Measurements from ENCODE around the gene POLG.

The POLG gene

GRCh38 chr15:89316504-89316903 lies 18.1 kb downstream of the POLG start:
- no peak overlapping the region for H3K27ac ChIP-seq
- peaks cover 64% of the 10 kb centered on the region for H4K20me1 ChIP-seq
- no peak for TF ChIP-seq Cebpa-rat (IDR thresholded peaks at IDR 0.05)
- H3K27me3 ChIP-seq, result no peaks in the 10 kb centered on the region
- H3K4me2 ChIP-seq, result no peak overlapping the region
- H3K4me1 ChIP-seq, result peaks cover 25% of the 10 kb centered on the region
- H3K9me3 ChIP-seq, result no peaks in the 10 kb centered on the region
- peaks cover 100% of the 10 kb centered on the region for H3K36me3 ChIP-seq
- H3K9ac ChIP-seq, result no peak overlapping the region
- no peak overlapping the region for H3K4me3 ChIP-seq

- Histone ChIP-seq H3K27ac (no peak overlapping the region), H3K9ac (no peak overlapping the region), H4K20me1 (peaks cover 54% of the 10 kb centered on the region), H3K4me1 (peaks cover 21% of the 10 kb centered on the region), H3K9me3 (no peaks in the 10 kb centered on the region), H3K36me3 (peaks cover 100% of the 10 kb centered on the region), H3K27me3 (no peaks in the 10 kb centered on the region), H3K4me2 (no peak overlapping the region), H3K4me3 (no peak overlapping the region)
- no peak for TF ChIP-seq Cebpa-rat (IDR thresholded peaks at IDR 0.05)
Observed at GRCh38 chr15:89315375-89315929, 19.2 kb downstream of the POLG start.

- no peak for TF ChIP-seq Cebpa-rat (IDR thresholded peaks at IDR 0.05)
- no peaks in the 10 kb centered on the region for H3K9me3 ChIP-seq
- no peak overlapping the region for H3K9ac ChIP-seq
- peaks cover 2% of the 10 kb centered on the region; the same call in 1 of the 2 replicates for H4K20me1 ChIP-seq
- H3K4me2 ChIP-seq, result no peak overlapping the region
- no peaks in the 10 kb centered on the region for H3K4me1 ChIP-seq
- peaks cover 100% of the 10 kb centered on the region for H3K36me3 ChIP-seq
- H3K27me3 ChIP-seq, result no peaks in the 10 kb centered on the region
- H3K27ac ChIP-seq, result no peak overlapping the region
- H3K4me3 ChIP-seq, result no peak overlapping the region
Observed at GRCh38 chr15:89309993-89310392, 24.6 kb downstream of the POLG start.

- H3K27me3 ChIP-seq, result no peaks in the 10 kb centered on the region
- no peak overlapping the region for H3K4me3 ChIP-seq
- no peak overlapping the region for H3K9ac ChIP-seq
- H3K36me3 ChIP-seq, result peaks cover 100% of the 10 kb centered on the region
- H4K20me1 ChIP-seq, result no peaks in the 10 kb centered on the region
- no peaks in the 10 kb centered on the region for H3K4me1 ChIP-seq
- H3K27ac ChIP-seq, result no peak overlapping the region
- no peaks in the 10 kb centered on the region for H3K9me3 ChIP-seq
- H3K4me2 ChIP-seq, result no peak overlapping the region
- no peak for TF ChIP-seq Cebpa-rat (IDR thresholded peaks at IDR 0.05)
Observed at GRCh38 chr15:89308236-89308635, 26.4 kb downstream of the POLG start.

- no peak overlapping the region for H3K27ac ChIP-seq
- TF ChIP-seq Cebpa-rat (IDR thresholded peaks at IDR 0.05), result no peak
- no peak overlapping the region for H3K4me2 ChIP-seq
- H3K4me1 ChIP-seq, result no peaks in the 10 kb centered on the region
- H3K4me3 ChIP-seq, result no peak overlapping the region
- peaks cover 100% of the 10 kb centered on the region for H3K36me3 ChIP-seq
- no peaks in the 10 kb centered on the region for H4K20me1 ChIP-seq
- H3K9ac ChIP-seq, result no peak overlapping the region
- no peaks in the 10 kb centered on the region for H3K9me3 ChIP-seq
- no peaks in the 10 kb centered on the region for H3K27me3 ChIP-seq
Observed at GRCh38 chr15:89307791-89308190, 26.8 kb downstream of the POLG start.

GRCh38 chr15:89307046-89307587 lies 27.5 kb downstream of the POLG start:
- Histone ChIP-seq H4K20me1 (no peaks in the 10 kb centered on the region), H3K4me1 (no peaks in the 10 kb centered on the region), H3K4me2 (no peak overlapping the region), H3K36me3 (peaks cover 100% of the 10 kb centered on the region), H3K27ac (no peak overlapping the region), H3K9ac (no peak overlapping the region), H3K27me3 (no peaks in the 10 kb centered on the region), H3K4me3 (no peak overlapping the region), H3K9me3 (no peaks in the 10 kb centered on the region)
- TF ChIP-seq Cebpa-rat (IDR thresholded peaks at IDR 0.05), result no peak

- H4K20me1 ChIP-seq, result no peaks in the 10 kb centered on the region
- no peaks in the 10 kb centered on the region for H3K9me3 ChIP-seq
- H3K27me3 ChIP-seq, result no peaks in the 10 kb centered on the region
- H3K27ac ChIP-seq, result no peak overlapping the region
- TF ChIP-seq Cebpa-rat (IDR thresholded peaks at IDR 0.05), result no peak
- no peak overlapping the region for H3K4me3 ChIP-seq
- H3K4me2 ChIP-seq, result no peak overlapping the region
- H3K9ac ChIP-seq, result no peak overlapping the region
- H3K4me1 ChIP-seq, result no peaks in the 10 kb centered on the region
- H3K36me3 ChIP-seq, result peaks cover 100% of the 10 kb centered on the region
Observed at GRCh38 chr15:89305395-89305794, 29.2 kb downstream of the POLG start.

GRCh38 chr15:89303986-89304385 lies 30.6 kb downstream of the POLG start:
- H3K4me1 ChIP-seq, result no peaks in the 10 kb centered on the region
- no peaks in the 10 kb centered on the region for H4K20me1 ChIP-seq
- H3K27me3 ChIP-seq, result no peaks in the 10 kb centered on the region
- no peaks in the 10 kb centered on the region for H3K9me3 ChIP-seq
- H3K36me3 ChIP-seq, result peaks cover 100% of the 10 kb centered on the region
- H3K4me2 ChIP-seq, result no peak overlapping the region
- no peak overlapping the region for H3K9ac ChIP-seq
- no peak overlapping the region for H3K4me3 ChIP-seq
- no peak for TF ChIP-seq Cebpa-rat (IDR thresholded peaks at IDR 0.05)
- H3K27ac ChIP-seq, result no peak overlapping the region

- H3K9ac ChIP-seq, result no peak overlapping the region; the same call in 1 of the 2 replicates
- peaks cover 75% of the 10 kb centered on the region for H3K36me3 ChIP-seq
- H3K4me3 ChIP-seq, result no peak overlapping the region
- H3K4me2 ChIP-seq, result no peak overlapping the region
- no peaks in the 10 kb centered on the region for H3K4me1 ChIP-seq
- H4K20me1 ChIP-seq, result no peaks in the 10 kb centered on the region
- H3K27me3 ChIP-seq, result no peaks in the 10 kb centered on the region
- no peak overlapping the region for H3K27ac ChIP-seq
- no peak for TF ChIP-seq Cebpa-rat (IDR thresholded peaks at IDR 0.05)
- H3K9me3 ChIP-seq, result no peaks in the 10 kb centered on the region
Observed at GRCh38 chr15:89301304-89302089, 33.1 kb downstream of the POLG start.

- TF ChIP-seq Cebpa-rat (IDR thresholded peaks at IDR 0.05), result no peak
- H3K4me1 ChIP-seq, result no peaks in the 10 kb centered on the region
Observed at GRCh38 chr15:89299896-89300295, 34.7 kb downstream of the POLG start.

More at GRCh38 chr15:89299896-89300295, 34.7 kb downstream of the POLG start:
- peaks cover 75% of the 10 kb centered on the region for H3K36me3 ChIP-seq
- no peaks in the 10 kb centered on the region for H4K20me1 ChIP-seq
- H3K9ac ChIP-seq, result no peak overlapping the region
- no peak overlapping the region for H3K4me3 ChIP-seq
- H3K9me3 ChIP-seq, result peaks cover 11% of the 10 kb centered on the region; the same call in 1 of the 2 replicates
- H3K27ac ChIP-seq, result no peak overlapping the region
- no peak overlapping the region for H3K4me2 ChIP-seq
- no peaks in the 10 kb centered on the region for H3K27me3 ChIP-seq
